Upper lobe of left lung (tissue), 6 donors: ENCODE results near the gene STAP2. TPM values are rescaled to one million over a fixed set of nuclear protein-coding genes. Genes with fewer than 3 reads are reported as not detected.

Experiments
- ATAC-seq, 2 donors: fragments of 200-7000 bp; cut with Tn5 transposase; one replicate each; pipeline ENCODE4 v1.9.1; 2022; ENCODE audit warnings: mild to moderate bottlenecking in 2 of 2, moderate library complexity in 2 of 2; ENCODE audit not compliant: low FRiP score in 2 of 2
- DNase-seq, 2 donors: peaks; one replicate each; pipeline ENCODE4 v3.0.0-alpha.2; 2019 to 2020
- H3K27ac ChIP-seq, 4 donors: fragments of 200-600 bp; sonication (generic); one replicate each; pipeline ENCODE4 v1.5.1; 2016 to 2019
- H3K27me3 ChIP-seq, 4 donors: fragments of 200-600 bp; sonication (generic); one replicate each; pipeline ENCODE4 v1.5.1; 2017 to 2019
- H3K36me3 ChIP-seq, 4 donors: fragments of 200-600 bp; sonication (generic); one replicate each; pipeline ENCODE4 v1.5.1; 2016 to 2019
- H3K4me1 ChIP-seq, 4 donors: fragments of 200-600 bp; sonication (generic); one replicate each; pipeline ENCODE4 v1.5.1; 2018 to 2019
- H3K4me3 ChIP-seq, 4 donors: fragments of 200-600 bp; sonication (generic); one replicate each; pipeline ENCODE4 v1.5.1; 2017 to 2019; ENCODE audit warnings: mild to moderate bottlenecking in 2 of 4, moderate library complexity in 1 of 4
- H3K9me3 ChIP-seq, 4 donors: fragments of 200-600 bp; sonication (generic); one replicate each; pipeline ENCODE4 v1.5.1; 2018 to 2019
- CTCF ChIP-seq, 6 experiments: fragments of 450-650 bp in 4 of 6; fragments of 200-600 bp in 2 of 6; sonication (generic) in 2 of 6; IDR thresholded peaks; one replicate each; pipeline ENCODE4 v1.5.1; 2016 to 2019; ENCODE audit warnings: antibody characterized with exemption in 6 of 6
- EP300 ChIP-seq, 4 donors: sonication (generic); formaldehyde crosslinking; IDR thresholded peaks; one replicate each; pipeline ENCODE4 v1.5.1; 2017; ENCODE audit warnings: antibody characterized with exemption in 4 of 4, control low read depth in 2 of 4
- POLR2A ChIP-seq, 4 donors: fragments of 450-650 bp; IDR thresholded peaks; one replicate each; pipeline ENCODE4 v1.5.1; 2016 to 2017; ENCODE audit warnings: antibody characterized with exemption in 4 of 4, mild to moderate bottlenecking in 2 of 4
- POLR2AphosphoS5 ChIP-seq, 2 donors: sonication (generic); formaldehyde crosslinking; IDR thresholded peaks; one replicate each; pipeline ENCODE4 v1.5.1; 2017; ENCODE audit warnings: antibody characterized with exemption in 2 of 2
- WGBS, 2 donors: methylation state at CpG; one replicate each; pipeline ENCODE4 v1.1.5; 2017 to 2018; 5-methylcytosine and 5-hydroxymethylcytosine counted together
- total RNA-seq, 6 donors: library from RNA; depleted of rRNA in 4 of 6; stranded (reverse); fragments of >200 nt in 4 of 6; gene quantifications; one replicate each; pipeline versions ENCODE4 v1.1.0 to v1.2.1, GENCODE V29; 2016 to 2021
- donor health status: DM: no; HTN: no; CAD: no; lungs with moderate emphysema.
- donor health status: DM: no; HTN: yes; CAD: no; lungs with severe emphysema.

The STAP2 gene
- total RNA-seq, 6 donors from 2014 or later = 11.2 to 39.8 (median 14.7) TPM

- H3K4me3 ChIP-seq = peak overlapping the region in 2 of 4 donors; percentile 39 to 40
- H3K27ac ChIP-seq = peak overlapping the region; percentile 79 to 87 (median 80)
- H3K4me1 ChIP-seq = peaks cover 57 to 70% (median 66%) of the 10 kb centered on the region in 4 donors
- ATAC-seq (peak; percentile 27 to 46), DNase-seq (peak; percentile 72 to 90)
- TF ChIP-seq CTCF (IDR thresholded peaks at IDR 0.05) (peak in 5 of 6 experiments; percentile 12 to 68 (median 53)), POLR2A (IDR thresholded peaks at IDR 0.05) (no peak), EP300 (IDR thresholded peaks at IDR 0.05) (no peak)
- H3K27me3 ChIP-seq = no peaks in the 10 kb centered on the region
- 46 to 59% methylated on average over 10 to 17 of the region's 21 CpGs for WGBS, 2 donors
- no peaks in the 10 kb centered on the region for H3K9me3 ChIP-seq
- H3K36me3 ChIP-seq = peaks cover 5 to 34% (median 16%) of the 10 kb centered on the region in 4 donors
Observed at GRCh38 chr19:4369888-4370260, 31.2 kb upstream of the STAP2 start.

GRCh38 chr19:4369109-4369887 is 30.7 kb upstream of the STAP2 start:
- peak; percentile 63 to 73 for ATAC-seq
- 9 to 25% methylated on average over 12 to 16 of the region's 25 CpGs for WGBS, 2 donors
- H3K9me3 ChIP-seq = no peaks in the 10 kb centered on the region
- peaks cover 5 to 39% (median 18%) of the 10 kb centered on the region in 4 donors for H3K36me3 ChIP-seq
- peak overlapping the region in 3 of 4 donors; percentile 26 to 40 (median 39) for H3K4me3 ChIP-seq
- H3K27me3 ChIP-seq = no peaks in the 10 kb centered on the region
- peak; percentile 84 to 88 for DNase-seq
- TF ChIP-seq CTCF (IDR thresholded peaks at IDR 0.05) (no peak), POLR2A (IDR thresholded peaks at IDR 0.05) (peak in 1 of 4 donors; percentile 42), POLR2AphosphoS5 (IDR thresholded peaks at IDR 0.05) (peak; percentile 7 to 55), EP300 (IDR thresholded peaks at IDR 0.05) (no peak)
- peak overlapping the region; percentile 79 to 87 (median 80) for H3K27ac ChIP-seq
- peaks cover 52 to 64% (median 60%) of the 10 kb centered on the region in 4 donors for H3K4me1 ChIP-seq

- DNase-seq (peak in 1 of 2 donors; percentile 70), ATAC-seq (peak in 1 of 2 donors; percentile 6)
- no peak overlapping the region for H3K4me3 ChIP-seq
Observed at GRCh38 chr19:4368128-4368820, 29.6 kb upstream of the STAP2 start.

GRCh38 chr19:4367781-4368127 is 29.1 kb upstream of the STAP2 start:
- H3K4me1 ChIP-seq = peaks cover 36 to 49% (median 44%) of the 10 kb centered on the region in 4 donors
- no peak overlapping the region for H3K4me3 ChIP-seq
- 86 to 100% methylated on average over 2 to 13 of the region's 13 CpGs for WGBS, 2 donors
- H3K9me3 ChIP-seq = no peaks in the 10 kb centered on the region
- DNase-seq (no peak), ATAC-seq (no peak)
- TF ChIP-seq POLR2AphosphoS5 (IDR thresholded peaks at IDR 0.05) (no peak), EP300 (IDR thresholded peaks at IDR 0.05) (no peak)
- H3K27me3 ChIP-seq = no peaks in the 10 kb centered on the region
- peak overlapping the region; percentile 79 to 87 (median 80) for H3K27ac ChIP-seq
- peaks cover 18 to 54% (median 34%) of the 10 kb centered on the region in 4 donors for H3K36me3 ChIP-seq

More at GRCh38 chr19:4368128-4368820, 29.6 kb upstream of the STAP2 start:
- TF ChIP-seq CTCF (IDR thresholded peaks at IDR 0.05) (no peak), EP300 (IDR thresholded peaks at IDR 0.05) (no peak), POLR2AphosphoS5 (IDR thresholded peaks at IDR 0.05) (no peak), POLR2A (IDR thresholded peaks at IDR 0.05) (no peak)
- H3K4me1 ChIP-seq = peaks cover 41 to 54% (median 50%) of the 10 kb centered on the region in 4 donors
- H3K27me3 ChIP-seq = no peaks in the 10 kb centered on the region
- 62 to 70% methylated on average over 4 to 19 of the region's 19 CpGs for WGBS, 2 donors
- peaks cover 13 to 49% (median 29%) of the 10 kb centered on the region in 4 donors for H3K36me3 ChIP-seq
- H3K9me3 ChIP-seq = no peaks in the 10 kb centered on the region
- H3K27ac ChIP-seq = peak overlapping the region; percentile 79 to 87 (median 80)

GRCh38 chr19:4367336-4367723 is 28.7 kb upstream of the STAP2 start:
- TF ChIP-seq CTCF (IDR thresholded peaks at IDR 0.05) (no peak), POLR2A (IDR thresholded peaks at IDR 0.05) (no peak), EP300 (IDR thresholded peaks at IDR 0.05) (no peak), POLR2AphosphoS5 (IDR thresholded peaks at IDR 0.05) (no peak)
- peaks cover 35 to 45% (median 40%) of the 10 kb centered on the region in 4 donors for H3K4me1 ChIP-seq
- peaks cover 22 to 58% (median 38%) of the 10 kb centered on the region in 4 donors for H3K36me3 ChIP-seq
- DNase-seq (no peak), ATAC-seq (no peak)
- no peak overlapping the region for H3K4me3 ChIP-seq
- peak overlapping the region in 2 of 4 donors; percentile 79 to 81 for H3K27ac ChIP-seq
- WGBS, 2 donors = 84 to 87% methylated on average over 2 to 10 of the region's 10 CpGs
- no peaks in the 10 kb centered on the region for H3K9me3 ChIP-seq
- H3K27me3 ChIP-seq = no peaks in the 10 kb centered on the region
